Measurements from ENCODE around the gene AGPAT2.

The AGPAT2 gene

GRCh38 chr9:136666372-136667213, 20.7 kb downstream of the AGPAT2 start:
- peak overlapping the region; percentile 79; the same call in 1 of the 2 replicates for H3K4me3 ChIP-seq (ENCODE audit: low read length)
- H3K36me3 ChIP-seq (ENCODE audit: control insufficient read depth, insufficient read depth, low read length), result no peaks in the 10 kb centered on the region
- no peak for DNase-seq (ENCODE audit: low read depth, low spot score)
- H3K27ac ChIP-seq (ENCODE audit: low read length), result no peak overlapping the region
- no peaks in the 10 kb centered on the region for H3K9me3 ChIP-seq (ENCODE audit: control insufficient read depth, insufficient read depth, low read length)
- no CpG with 5 or more reads among the region's 35 CpGs for WGBS (ENCODE audit: insufficient coverage, insufficient read length)
- H3K4me1 ChIP-seq (ENCODE audit: control insufficient read depth, insufficient read depth, low read length), result peaks cover 2% of the 10 kb centered on the region; the same call in 1 of the 2 replicates
- H3K27me3 ChIP-seq (ENCODE audit: control insufficient read depth, insufficient read depth, low read length), result no peaks in the 10 kb centered on the region

- no CpG with 5 or more reads among the region's 109 CpGs for WGBS (ENCODE audit: insufficient coverage, insufficient read length)
- Histone ChIP-seq H3K4me1 (ENCODE audit: control insufficient read depth, insufficient read depth, low read length) (peaks cover 2% of the 10 kb centered on the region; the same call in 1 of the 2 replicates), H3K27me3 (ENCODE audit: control insufficient read depth, insufficient read depth, low read length) (no peaks in the 10 kb centered on the region), H3K9me3 (ENCODE audit: control insufficient read depth, insufficient read depth, low read length) (no peaks in the 10 kb centered on the region), H3K36me3 (ENCODE audit: control insufficient read depth, insufficient read depth, low read length) (no peaks in the 10 kb centered on the region), H3K4me3 (ENCODE audit: low read length) (peak overlapping the region; percentile 79), H3K27ac (ENCODE audit: low read length) (no peak overlapping the region)
- DNase-seq (ENCODE audit: low read depth, low spot score), result no peak
Observed at GRCh38 chr9:136665704-136666371, 21.4 kb downstream of the AGPAT2 start.

GRCh38 chr9:136665111-136665703, 22.1 kb downstream of the AGPAT2 start:
- no peak for DNase-seq (ENCODE audit: low read depth, low spot score)
- WGBS (ENCODE audit: insufficient coverage, insufficient read length), result no CpG with 5 or more reads among the region's 49 CpGs

GRCh38 chr9:136664000-136664915, 23.0 kb downstream of the AGPAT2 start:
- no peak overlapping the region for H3K4me3 ChIP-seq (ENCODE audit: low read length)
- no peak for DNase-seq (ENCODE audit: low read depth, low spot score)
- peaks cover 2% of the 10 kb centered on the region; the same call in 1 of the 2 replicates for H3K4me1 ChIP-seq (ENCODE audit: control insufficient read depth, insufficient read depth, low read length)
- H3K27ac ChIP-seq (ENCODE audit: low read length), result no peak overlapping the region
- no peaks in the 10 kb centered on the region for H3K36me3 ChIP-seq (ENCODE audit: control insufficient read depth, insufficient read depth, low read length)
- H3K27me3 ChIP-seq (ENCODE audit: control insufficient read depth, insufficient read depth, low read length), result no peaks in the 10 kb centered on the region
- no peaks in the 10 kb centered on the region for H3K9me3 ChIP-seq (ENCODE audit: control insufficient read depth, insufficient read depth, low read length)
- no CpG with 5 or more reads among the region's 27 CpGs for WGBS (ENCODE audit: insufficient coverage, insufficient read length)

More at GRCh38 chr9:136665111-136665703, 22.1 kb downstream of the AGPAT2 start:
- no peaks in the 10 kb centered on the region for H3K27me3 ChIP-seq (ENCODE audit: control insufficient read depth, insufficient read depth, low read length)
- peaks cover 2% of the 10 kb centered on the region; the same call in 1 of the 2 replicates for H3K4me1 ChIP-seq (ENCODE audit: control insufficient read depth, insufficient read depth, low read length)
- peak overlapping the region; percentile 48; the same call in 1 of the 2 replicates for H3K4me3 ChIP-seq (ENCODE audit: low read length)
- H3K36me3 ChIP-seq (ENCODE audit: control insufficient read depth, insufficient read depth, low read length), result no peaks in the 10 kb centered on the region
- H3K27ac ChIP-seq (ENCODE audit: low read length), result no peak overlapping the region
- H3K9me3 ChIP-seq (ENCODE audit: control insufficient read depth, insufficient read depth, low read length), result no peaks in the 10 kb centered on the region

- no peak within 1 kb of the TSS for H3K27ac ChIP-seq (ENCODE audit: low read length)
- DNase-seq (ENCODE audit: low read depth, low spot score), result no peak
- H3K36me3 ChIP-seq (ENCODE audit: control insufficient read depth, insufficient read depth, low read length), result no peaks in the 10 kb centered on the region; the same call in 1 of the 2 replicates
- H3K9me3 ChIP-seq (ENCODE audit: control insufficient read depth, insufficient read depth, low read length), result no peaks in the 10 kb centered on the region
- H3K4me1 ChIP-seq (ENCODE audit: control insufficient read depth, insufficient read depth, low read length), result peaks cover 2% of the 10 kb centered on the region; the same call in 1 of the 2 replicates
- H3K27me3 ChIP-seq (ENCODE audit: control insufficient read depth, insufficient read depth, low read length), result no peaks in the 10 kb centered on the region
- WGBS (ENCODE audit: insufficient coverage, insufficient read length), result no CpG with 5 or more reads among the region's 38 CpGs
- H3K4me3 ChIP-seq (ENCODE audit: low read length), result no peak within 1 kb of the TSS
Observed at GRCh38 chr9:136662656-136663581, 24.3 kb downstream of the AGPAT2 start, which contains the start of gene EGFL7. Gene EGFL7 (plus strand): TSS chr9:136662916. CDS start chr9:136668283, 5,367 bp downstream.

GRCh38 chr9:136662326-136662655, 25.0 kb downstream of the AGPAT2 start:
- Histone ChIP-seq H3K27ac (ENCODE audit: low read length) (no peak overlapping the region), H3K36me3 (ENCODE audit: control insufficient read depth, insufficient read depth, low read length) (no peaks in the 10 kb centered on the region; the same call in 1 of the 2 replicates), H3K4me3 (ENCODE audit: low read length) (no peak overlapping the region), H3K4me1 (ENCODE audit: control insufficient read depth, insufficient read depth, low read length) (peaks cover 2% of the 10 kb centered on the region; the same call in 1 of the 2 replicates), H3K9me3 (ENCODE audit: control insufficient read depth, insufficient read depth, low read length) (no peaks in the 10 kb centered on the region), H3K27me3 (ENCODE audit: control insufficient read depth, insufficient read depth, low read length) (no peaks in the 10 kb centered on the region)
- no CpG with 5 or more reads among the region's 10 CpGs for WGBS (ENCODE audit: insufficient coverage, insufficient read length)
- DNase-seq (ENCODE audit: low read depth, low spot score), result no peak

GRCh38 chr9:136661641-136662325, 25.5 kb downstream of the AGPAT2 start:
- no peak for DNase-seq (ENCODE audit: low read depth, low spot score)
- H3K4me3 ChIP-seq (ENCODE audit: low read length), result no peak overlapping the region
- H3K36me3 ChIP-seq (ENCODE audit: control insufficient read depth, insufficient read depth, low read length), result no peaks in the 10 kb centered on the region; the same call in 1 of the 2 replicates
- H3K4me1 ChIP-seq (ENCODE audit: control insufficient read depth, insufficient read depth, low read length), result no peaks in the 10 kb centered on the region; the same call in 1 of the 2 replicates
- WGBS (ENCODE audit: insufficient coverage, insufficient read length), result no CpG with 5 or more reads among the region's 22 CpGs
- H3K27me3 ChIP-seq (ENCODE audit: control insufficient read depth, insufficient read depth, low read length), result no peaks in the 10 kb centered on the region
- no peaks in the 10 kb centered on the region for H3K9me3 ChIP-seq (ENCODE audit: control insufficient read depth, insufficient read depth, low read length)
- no peak overlapping the region for H3K27ac ChIP-seq (ENCODE audit: low read length)

- no CpG with 5 or more reads among the region's 13 CpGs for WGBS (ENCODE audit: insufficient coverage, insufficient read length)
- no peak overlapping the region for H3K4me3 ChIP-seq (ENCODE audit: low read length)
- H3K4me1 ChIP-seq (ENCODE audit: control insufficient read depth, insufficient read depth, low read length), result no peaks in the 10 kb centered on the region
- no peaks in the 10 kb centered on the region; the same call in 1 of the 2 replicates for H3K36me3 ChIP-seq (ENCODE audit: control insufficient read depth, insufficient read depth, low read length)
- no peak for DNase-seq (ENCODE audit: low read depth, low spot score)
- no peaks in the 10 kb centered on the region for H3K27me3 ChIP-seq (ENCODE audit: control insufficient read depth, insufficient read depth, low read length)
- H3K27ac ChIP-seq (ENCODE audit: low read length), result no peak overlapping the region
- no peaks in the 10 kb centered on the region for H3K9me3 ChIP-seq (ENCODE audit: control insufficient read depth, insufficient read depth, low read length)
Observed at GRCh38 chr9:136660971-136661550, 26.2 kb downstream of the AGPAT2 start.

All from iPS DF 6.9 (cell line).